KMS-11 (cell line): ENCODE results near the gene CDK10.

Experiments
- H2AFZ ChIP-seq: fragments of 200-600 bp; sonication (generic); 2 replicates; pipeline ENCODE4 v1.6.1; 2016; ENCODE audit warnings: antibody characterized with exemption, mixed run types, low read depth
- H3K27ac ChIP-seq: fragments of 200-600 bp; sonication (generic); 2 replicates; pipeline ENCODE4 v1.6.1; 2016; ENCODE audit warnings: mild to moderate bottlenecking, mixed run types
- H3K27me3 ChIP-seq: fragments of 200-600 bp; sonication (generic); 2 replicates; pipeline ENCODE4 v1.6.1; 2017; ENCODE audit warnings: mild to moderate bottlenecking, low read depth, mixed run types, moderate library complexity; ENCODE audit not compliant: insufficient read depth
- H3K36me3 ChIP-seq: fragments of 200-600 bp; sonication (generic); 2 replicates; pipeline ENCODE4 v1.6.1; 2017; ENCODE audit warnings: mild to moderate bottlenecking, mixed run types; ENCODE audit not compliant: insufficient read depth
- H3K4me1 ChIP-seq: fragments of 200-600 bp; sonication (generic); 2 replicates; pipeline ENCODE4 v1.6.1; 2016; ENCODE audit warnings: mild to moderate bottlenecking, low read depth, mixed run types; ENCODE audit not compliant: poor library complexity, severe bottlenecking
- H3K4me2 ChIP-seq: fragments of 200-600 bp; sonication (generic); 2 replicates; pipeline ENCODE4 v1.7.0; 2016; ENCODE audit warnings: mild to moderate bottlenecking, mixed run types
- H3K4me3 ChIP-seq: fragments of 200-600 bp; sonication (generic); IDR thresholded peaks from 2 replicates; pipeline ENCODE4 v1.6.1; 2017; ENCODE audit warnings: low read depth, low read length, mixed read lengths; ENCODE audit not compliant: insufficient read depth
- H3K79me2 ChIP-seq: fragments of 200-600 bp; sonication (generic); 2 replicates; pipeline ENCODE4 v1.6.1; 2016; ENCODE audit warnings: low read depth, mixed run types; ENCODE audit not compliant: insufficient read depth
- H3K9ac ChIP-seq: fragments of 200-600 bp; sonication (generic); 2 replicates; pipeline ENCODE4 v1.6.1; 2016; ENCODE audit warnings: mild to moderate bottlenecking, mixed run types
- H4K20me1 ChIP-seq: fragments of 200-600 bp; sonication (generic); 2 replicates; pipeline ENCODE4 v1.6.1; 2016; ENCODE audit warnings: mild to moderate bottlenecking, mixed run types; ENCODE audit not compliant: insufficient read depth
- CTCF ChIP-seq: fragments of 200-600 bp; sonication (generic); conservative IDR thresholded peaks from 2 replicates; pipeline ENCODE4 v1.6.1; 2017; ENCODE audit warnings: low read depth, mild to moderate bottlenecking, antibody characterized with exemption, low read length, moderate library complexity, mixed read lengths

The CDK10 gene

GRCh38 chr16:89655062-89655643 lies 31.3 kb upstream of the CDK10 start:
- no peak for TF ChIP-seq CTCF
- H3K79me2 ChIP-seq = peaks cover 44% of the 10 kb centered on the region

GRCh38 chr16:89656435-89657121 lies 29.9 kb upstream of the CDK10 start:
- Histone ChIP-seq H3K9ac (peak overlapping the region; percentile 66; the same call in 1 of the 2 replicates), H4K20me1 (no peaks in the 10 kb centered on the region), H3K4me3 (no peak overlapping the region), H2AFZ (no peak overlapping the region), H3K27ac (no peak overlapping the region), H3K4me1 (peaks cover 18% of the 10 kb centered on the region), H3K36me3 (no peaks in the 10 kb centered on the region), H3K27me3 (no peaks in the 10 kb centered on the region), H3K4me2 (peak overlapping the region; percentile 92), H3K79me2 (peaks cover 44% of the 10 kb centered on the region)
- no peak for TF ChIP-seq CTCF

More at GRCh38 chr16:89655062-89655643, 31.3 kb upstream of the CDK10 start:
- H2AFZ ChIP-seq = no peak overlapping the region
- no peaks in the 10 kb centered on the region for H3K36me3 ChIP-seq
- H3K4me3 ChIP-seq = no peak overlapping the region
- no peaks in the 10 kb centered on the region for H3K27me3 ChIP-seq
- peaks cover 18% of the 10 kb centered on the region for H3K4me1 ChIP-seq
- no peaks in the 10 kb centered on the region for H4K20me1 ChIP-seq
- H3K9ac ChIP-seq = no peak overlapping the region
- no peak overlapping the region for H3K4me2 ChIP-seq
- H3K27ac ChIP-seq = no peak overlapping the region

GRCh38 chr16:89657442-89658220 lies 28.9 kb upstream of the CDK10 start, which contains the start of the genes CHMP1A and SPATA33:
Gene CHMP1A (minus strand): TSS chr16:89657708. CDS start chr16:89657588, 120 bp downstream.
Gene SPATA33 (plus strand): TSS chr16:89657836. CDS start chr16:89657912, 76 bp downstream.
- H3K27me3 ChIP-seq = no peaks in the 10 kb centered on the region
- H3K4me2 ChIP-seq = peak within 1 kb of the TSS; percentile 92
- H3K9ac ChIP-seq = peak within 1 kb of the TSS; percentile 66
- H3K4me3 ChIP-seq = peak within 1 kb of the TSS; percentile 72
- H2AFZ ChIP-seq = peak within 1 kb of the TSS; percentile 80
- no peak for TF ChIP-seq CTCF
- peaks cover 18% of the 10 kb centered on the region for H3K4me1 ChIP-seq
- no peaks in the 10 kb centered on the region for H4K20me1 ChIP-seq
- H3K36me3 ChIP-seq = no peaks in the 10 kb centered on the region
- peaks cover 44% of the 10 kb centered on the region for H3K79me2 ChIP-seq
- no peak within 1 kb of the TSS; the same call in 1 of the 2 replicates for H3K27ac ChIP-seq

- H3K79me2 ChIP-seq = peaks cover 44% of the 10 kb centered on the region
Observed at GRCh38 chr16:89658221-89658879, 28.1 kb upstream of the CDK10 start.

More at GRCh38 chr16:89658221-89658879, 28.1 kb upstream of the CDK10 start:
- peak overlapping the region; percentile 92 for H3K4me2 ChIP-seq
- H2AFZ ChIP-seq = peak overlapping the region; percentile 80
- H3K4me3 ChIP-seq = peak overlapping the region; percentile 72
- no peak overlapping the region for H3K27ac ChIP-seq
- H3K9ac ChIP-seq = peak overlapping the region; percentile 49
- H4K20me1 ChIP-seq = no peaks in the 10 kb centered on the region
- H3K4me1 ChIP-seq = peaks cover 18% of the 10 kb centered on the region
- no peaks in the 10 kb centered on the region for H3K27me3 ChIP-seq
- TF ChIP-seq CTCF = no peak
- H3K36me3 ChIP-seq = no peaks in the 10 kb centered on the region
